Measurements from ENCODE around the gene ARFGEF2. TPM values are rescaled to one million over a fixed set of nuclear protein-coding genes. Genes with fewer than 3 reads are reported as not detected.
"Not testable (repeated sequence)": the region's sequence is repeated elsewhere in the genome, so short reads cannot be mapped to it uniquely, and the experiment has no call there.

Gene ARFGEF2
- total RNA-seq, 1 donor from 2014 or later, result 24.3 TPM

DNA sequence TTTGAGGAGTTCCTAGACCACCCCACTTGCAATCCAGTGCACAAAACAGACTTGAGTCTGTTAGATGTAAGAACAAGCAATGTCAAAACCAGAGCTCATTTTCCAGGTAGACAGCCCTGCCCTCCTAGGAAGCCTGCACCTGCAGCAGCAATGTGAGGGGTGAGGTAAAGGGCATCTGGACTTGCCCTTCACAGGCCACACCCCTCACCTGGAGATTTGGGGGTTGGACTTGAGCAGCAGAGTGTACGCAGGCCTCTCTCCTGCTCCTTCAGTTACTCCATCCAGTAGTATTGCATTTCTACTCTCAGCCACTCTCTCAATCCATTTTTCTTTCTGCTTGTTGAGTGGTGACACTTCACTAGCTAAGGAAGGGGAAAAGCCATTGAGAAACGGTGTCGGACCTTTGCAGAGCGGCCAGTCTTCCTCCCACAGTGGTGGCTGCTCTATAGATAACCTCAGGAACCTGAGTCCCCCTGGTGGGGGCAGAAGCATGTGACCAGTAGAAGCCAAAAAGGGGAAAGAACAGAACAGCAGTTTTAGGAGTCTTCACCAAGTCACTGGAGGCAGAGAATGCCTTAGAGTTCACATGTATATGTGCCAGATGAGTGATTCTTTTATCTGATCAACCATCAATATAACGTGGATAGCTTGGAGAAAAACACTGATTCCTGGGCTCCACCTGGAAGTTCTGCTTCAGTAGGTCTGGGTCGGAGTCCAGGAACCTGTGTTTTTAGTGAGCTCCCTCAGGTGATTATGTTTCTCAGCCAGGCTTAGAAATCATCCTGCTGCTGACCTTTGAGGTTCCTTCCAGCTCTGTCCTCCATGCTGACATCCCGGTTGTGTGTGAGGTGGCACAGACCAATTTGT, 28.0 kb downstream of the ARFGEF2 start:
- ATAC-seq (no peak), DNase-seq (ENCODE audit: low spot score) (no peak)

DNA sequence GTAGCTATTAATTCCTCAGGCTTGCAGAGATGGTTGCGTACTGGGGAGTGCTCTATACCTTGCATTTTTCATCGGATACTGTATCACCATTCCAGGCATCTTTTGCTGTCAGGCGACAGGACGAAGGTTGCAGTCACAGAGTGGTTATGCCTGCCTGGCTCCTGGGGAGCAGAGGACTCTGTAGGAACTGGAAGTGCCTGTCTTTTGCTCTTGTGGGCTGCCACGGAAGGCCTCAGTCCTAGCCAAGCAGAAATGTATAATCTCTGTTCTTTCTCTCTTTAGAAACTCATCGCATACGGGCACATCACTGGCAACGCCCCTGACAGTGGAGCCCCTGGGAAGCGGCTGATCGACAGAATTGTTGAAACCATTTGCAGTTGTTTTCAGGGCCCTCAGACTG, 29.5 kb downstream of the ARFGEF2 start:
- ATAC-seq, result no peak
- DNase-seq (ENCODE audit: low spot score), result no peak

DNA sequence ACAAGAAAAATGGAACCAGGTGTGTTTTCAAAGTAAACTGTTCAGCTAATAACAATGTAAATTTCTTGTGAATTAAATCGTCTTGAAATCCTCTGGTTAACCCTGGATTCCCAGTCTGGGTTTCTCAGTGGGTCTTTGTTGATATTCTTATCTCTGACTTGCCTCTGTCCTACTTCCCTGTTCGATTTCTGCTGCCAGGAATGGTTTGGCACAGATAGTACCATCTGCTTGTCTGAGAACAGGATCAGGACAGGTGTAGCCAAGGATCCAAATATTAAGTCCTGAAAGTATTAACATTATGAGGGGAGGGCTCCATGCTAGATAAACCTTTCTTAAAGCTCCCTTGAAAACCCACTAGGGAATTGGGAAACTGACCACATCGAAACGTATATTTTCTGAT, 30.1 kb downstream of the ARFGEF2 start:
- ATAC-seq (peak; percentile 69), DNase-seq (ENCODE audit: low spot score) (no peak)

DNA sequence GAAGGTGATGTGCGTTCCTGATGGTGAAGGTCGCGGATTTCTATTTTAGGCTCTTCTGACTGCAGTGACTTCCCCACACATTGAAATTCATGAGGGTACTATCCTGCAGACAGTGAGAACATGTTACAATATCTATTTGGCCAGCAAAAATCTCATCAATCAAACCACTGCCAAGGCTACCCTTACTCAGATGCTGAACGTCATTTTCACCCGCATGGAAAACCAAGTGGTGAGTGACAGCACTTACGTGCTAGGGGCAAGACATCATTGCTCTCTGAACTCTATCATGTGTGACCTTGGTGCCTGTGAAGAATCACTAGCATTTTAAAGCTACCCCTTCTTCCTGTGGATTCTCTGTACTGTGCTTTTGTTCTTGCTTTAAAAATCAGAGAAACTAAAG, 31.1 kb downstream of the ARFGEF2 start:
- ATAC-seq, result no peak
- no peak for DNase-seq (ENCODE audit: low spot score)

DNA sequence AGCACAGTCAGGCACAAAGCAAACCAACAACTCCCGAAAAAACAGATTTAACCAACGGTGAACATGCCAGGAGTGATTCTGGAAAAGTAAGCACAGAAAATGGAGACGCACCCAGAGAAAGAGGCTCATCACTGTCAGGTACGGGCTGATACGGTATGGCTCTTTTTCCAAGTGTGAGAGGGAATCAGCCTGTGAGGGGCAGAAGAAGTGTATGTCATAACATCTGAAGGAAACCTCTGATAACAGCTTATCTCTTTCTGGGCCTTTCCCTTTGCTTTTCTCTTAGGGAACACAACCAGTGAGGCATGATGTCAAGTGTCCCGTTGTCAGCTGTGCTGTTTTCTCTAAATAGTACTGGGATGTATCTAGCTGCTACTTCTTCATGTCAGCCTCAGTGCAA, 32.1 kb downstream of the ARFGEF2 start:
- ATAC-seq (no peak), DNase-seq (ENCODE audit: low spot score) (no peak)

DNA sequence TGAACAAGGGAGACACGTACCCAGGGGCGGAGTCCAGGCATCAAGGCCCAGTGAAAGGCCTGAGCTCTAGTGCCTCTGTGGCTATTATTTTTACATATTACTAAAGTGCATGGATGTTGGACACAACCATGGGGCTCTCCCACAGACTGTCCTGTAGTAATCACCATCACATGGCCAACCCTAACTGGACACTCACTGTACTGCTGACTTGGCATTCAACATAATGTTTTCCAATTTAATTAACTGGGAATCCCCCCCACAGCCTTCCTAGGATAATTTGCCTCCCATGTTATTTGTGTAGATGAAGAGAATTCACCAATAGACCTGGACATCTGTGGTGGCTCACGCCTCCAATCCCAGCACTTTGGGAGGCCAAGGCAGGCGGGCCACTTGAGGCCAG, 34.5 kb downstream of the ARFGEF2 start:
- no peak for DNase-seq (ENCODE audit: low spot score)
- ATAC-seq, result no peak

DNA sequence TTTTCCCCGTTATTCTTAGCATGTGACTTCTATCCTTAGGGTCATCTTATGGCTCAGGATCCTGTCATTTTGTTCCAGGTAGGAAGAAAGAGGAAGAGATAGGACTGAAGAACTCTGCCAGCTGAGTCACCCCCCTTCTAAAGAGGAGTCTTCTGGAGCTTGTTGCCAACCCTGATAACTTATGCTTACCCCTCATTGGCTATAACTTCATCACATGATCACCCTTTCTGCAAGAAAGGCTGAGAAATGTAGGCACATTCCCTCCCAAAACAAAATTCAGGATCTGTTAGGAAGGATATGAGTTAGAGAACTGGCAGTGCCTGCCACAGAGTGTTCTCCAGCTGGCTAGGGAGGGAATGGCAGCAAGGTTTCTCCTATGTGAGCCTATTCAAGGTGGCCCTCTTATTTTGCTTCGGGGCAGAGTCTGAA, 35.6 kb downstream of the ARFGEF2 start:
- ATAC-seq (no peak), DNase-seq (ENCODE audit: low spot score) (no peak)

DNA sequence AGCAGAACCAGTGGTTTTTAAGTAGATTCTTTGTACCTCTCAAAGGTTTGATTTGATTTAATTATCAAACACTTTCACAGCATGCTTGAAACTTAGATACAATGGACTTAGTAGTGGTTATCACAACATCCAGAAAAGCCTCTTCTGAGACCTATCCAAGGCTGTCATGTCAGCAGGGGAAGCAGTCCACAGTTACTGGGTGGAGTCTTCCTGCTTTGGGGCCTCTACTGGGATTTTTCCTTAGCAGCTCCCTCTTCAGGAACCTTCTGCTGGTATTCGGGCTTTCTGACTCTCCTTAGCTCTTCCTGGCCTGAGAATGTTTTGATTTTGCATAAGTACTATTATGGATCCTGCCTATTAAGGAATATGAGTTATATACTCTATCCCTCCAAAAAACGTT, 36.0 kb downstream of the ARFGEF2 start:
- ATAC-seq, result peak; percentile 43
- DNase-seq (ENCODE audit: low spot score), result no peak

DNA sequence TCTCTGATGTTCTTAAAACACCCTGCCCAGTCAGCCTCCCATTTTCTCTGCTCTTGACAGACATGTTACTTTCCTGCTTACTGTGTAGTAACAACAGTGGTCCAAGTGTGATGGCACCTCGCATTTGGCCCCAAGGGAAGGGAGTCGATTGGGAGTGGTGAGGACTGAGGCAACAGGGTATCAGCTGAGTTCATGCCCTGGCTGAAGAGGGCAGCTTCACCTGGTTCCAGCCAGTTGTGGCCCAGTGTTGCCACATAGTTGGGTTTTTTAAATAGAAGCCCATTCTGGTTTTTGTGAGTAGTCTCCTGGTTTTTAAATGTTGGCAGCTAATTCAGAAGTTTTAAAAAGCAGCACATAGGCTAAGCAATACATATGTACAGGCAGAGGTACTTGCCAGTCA, 37.2 kb downstream of the ARFGEF2 start:
- ATAC-seq, result no peak
- no peak for DNase-seq (ENCODE audit: low spot score)

DNA sequence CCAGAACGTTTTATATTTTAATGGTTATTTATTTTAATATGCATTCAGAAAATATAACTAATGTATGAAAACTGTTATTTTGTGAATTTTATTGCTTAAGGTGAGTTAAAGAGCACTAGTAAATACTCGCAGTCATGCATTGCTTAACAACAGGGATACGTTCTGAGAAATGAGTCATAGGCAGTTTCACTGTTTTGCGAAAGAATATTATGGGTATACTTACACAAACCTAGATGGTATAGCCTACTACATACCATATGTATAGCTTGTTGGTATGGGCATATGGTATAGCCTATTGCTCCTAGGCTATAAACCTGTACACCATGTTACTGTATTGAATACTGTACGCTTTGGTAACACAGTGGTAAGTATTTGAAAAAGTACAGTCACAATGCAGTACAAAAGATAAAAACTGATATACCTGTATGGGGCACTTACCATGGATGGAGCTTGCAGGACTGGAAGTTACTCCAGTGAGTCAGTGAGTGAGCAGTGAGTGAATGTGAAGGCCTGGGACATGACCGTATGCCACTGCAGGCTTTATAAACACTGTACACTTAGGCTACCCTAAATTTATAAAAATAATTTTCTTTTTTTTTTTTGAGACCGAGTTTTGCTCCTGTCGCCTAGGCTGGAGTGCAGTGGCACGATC, 38.5 kb downstream of the ARFGEF2 start:
- no peak for DNase-seq (ENCODE audit: low spot score)
- no peak for ATAC-seq

DNA sequence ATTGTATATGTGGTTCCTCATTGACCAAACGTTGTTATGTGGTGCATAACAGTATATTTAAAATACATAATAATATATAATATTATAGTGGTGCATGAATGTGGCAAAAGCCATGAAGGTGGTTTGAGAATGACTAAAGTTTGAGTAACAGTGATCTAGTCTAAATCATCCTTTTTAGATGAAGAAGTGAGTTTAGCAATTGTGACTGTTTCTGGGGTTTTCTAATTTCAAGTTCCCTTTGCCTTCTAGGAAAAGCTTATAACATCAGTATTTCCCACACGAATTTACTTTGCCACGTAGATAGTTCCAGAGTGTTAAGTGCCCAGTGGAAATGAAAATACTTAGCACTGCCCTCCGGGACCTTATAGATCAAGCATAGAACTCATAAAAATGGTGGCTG, 40.9 kb downstream of the ARFGEF2 start:
- ATAC-seq (no peak), DNase-seq (ENCODE audit: low spot score) (no peak)

DNA sequence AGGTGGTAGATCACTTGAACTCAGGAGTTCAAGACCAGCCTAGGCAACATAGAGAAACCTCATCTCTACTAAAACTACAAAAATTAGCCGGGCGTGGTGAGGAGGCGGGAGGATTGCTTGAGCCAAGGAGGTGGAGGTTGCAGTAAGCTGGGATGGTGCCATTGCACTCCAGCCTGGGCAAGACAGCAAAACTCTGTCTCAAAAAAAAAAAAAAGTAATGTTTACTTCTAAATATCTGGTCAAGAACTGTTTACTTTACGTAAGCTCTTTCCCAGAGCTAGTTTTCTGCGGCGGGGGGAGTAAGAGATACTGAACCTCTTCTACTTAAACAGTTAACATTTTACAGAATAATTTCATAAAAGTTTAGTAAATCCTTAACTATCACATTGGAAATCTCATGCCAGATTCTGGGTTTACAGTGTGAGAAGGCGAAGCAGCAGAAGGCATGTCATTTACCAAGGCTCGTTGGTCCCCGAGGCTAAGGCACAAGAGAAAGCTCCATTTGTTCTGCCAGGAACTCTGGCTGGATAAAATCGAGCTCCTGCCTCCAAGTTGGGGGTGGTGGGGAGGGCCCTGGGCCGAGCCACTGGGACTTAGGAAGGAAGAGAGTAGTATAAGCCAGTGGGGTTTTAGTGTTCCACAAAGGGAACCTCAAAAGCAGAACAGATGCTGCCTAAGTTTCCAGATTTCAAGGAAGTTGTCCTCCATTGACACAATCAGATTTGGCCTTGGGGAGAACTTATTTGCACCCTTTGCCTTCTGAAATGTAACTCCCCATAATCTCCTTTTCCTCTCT, 41.7 kb downstream of the ARFGEF2 start:
- ATAC-seq (peak; percentile 83), DNase-seq (ENCODE audit: low spot score) (no peak)

DNA sequence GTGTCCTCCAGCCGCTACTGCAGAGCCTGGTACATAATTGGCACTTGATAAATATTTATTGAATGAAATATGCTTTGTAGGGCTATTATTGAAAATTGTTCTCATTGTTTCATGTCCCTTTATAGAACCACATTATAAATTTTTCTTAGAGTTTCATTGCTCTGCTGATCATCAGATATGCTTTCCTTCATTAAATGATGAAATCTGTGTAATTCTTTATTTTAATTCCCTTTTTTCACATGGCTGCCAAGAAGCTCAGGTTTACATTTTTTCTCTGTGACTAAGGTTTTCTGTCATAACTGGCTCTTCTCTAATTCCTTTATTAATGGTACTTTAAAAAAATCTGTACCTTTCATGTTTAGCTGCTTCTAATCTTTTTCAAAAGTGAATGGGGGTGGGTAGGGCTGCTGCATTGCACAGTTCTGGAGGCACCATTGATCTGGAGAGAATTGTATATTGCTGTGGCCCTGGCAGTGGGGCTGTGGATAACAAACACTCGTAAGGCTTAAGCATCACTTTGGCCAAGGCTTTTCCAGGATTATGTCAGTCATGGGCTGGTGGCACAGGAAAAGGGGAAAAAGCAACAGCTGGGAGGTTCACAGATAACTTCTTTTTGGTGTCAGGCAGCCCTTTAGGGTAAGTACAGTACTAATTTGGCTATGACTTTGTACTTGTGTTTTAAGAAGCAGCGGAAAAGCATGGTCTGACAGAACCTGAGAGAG, 43.8 kb downstream of the ARFGEF2 start:
- no peak for ATAC-seq
- DNase-seq (ENCODE audit: low spot score), result no peak

DNA sequence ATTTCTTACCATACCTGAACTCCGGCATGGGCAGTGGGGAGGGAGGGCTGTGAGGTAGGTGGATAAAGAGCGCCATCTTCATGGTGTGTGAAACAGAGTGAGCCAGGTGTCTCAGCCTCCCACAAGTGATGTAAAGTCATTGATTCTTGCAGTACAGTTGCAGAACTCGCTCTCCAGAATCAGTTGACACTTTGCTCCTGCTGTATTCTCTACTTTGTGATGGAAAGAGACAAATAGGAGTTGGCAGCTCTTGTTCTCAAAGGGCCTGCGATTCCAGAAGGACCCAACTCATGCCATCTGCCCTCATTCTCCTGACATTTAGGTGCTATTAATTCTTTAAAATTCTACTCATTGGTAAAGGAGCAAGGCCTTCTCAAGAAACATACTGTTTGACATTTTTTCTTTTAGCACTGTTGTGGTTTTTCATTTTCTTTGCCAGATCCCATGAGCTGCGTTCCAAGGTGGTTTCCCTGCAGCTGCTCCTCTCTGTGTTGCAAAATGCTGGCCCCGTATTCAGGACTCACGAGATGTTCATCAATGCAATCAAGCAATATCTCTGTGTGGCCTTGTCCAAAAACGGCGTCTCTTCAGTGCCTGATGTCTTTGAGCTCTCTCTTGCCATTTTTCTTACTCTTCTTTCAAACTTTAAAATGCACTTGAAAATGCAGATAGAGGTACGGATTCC, 49.3 kb downstream of the ARFGEF2 start:
- ATAC-seq (no peak), DNase-seq (ENCODE audit: low spot score) (no peak)

DNA sequence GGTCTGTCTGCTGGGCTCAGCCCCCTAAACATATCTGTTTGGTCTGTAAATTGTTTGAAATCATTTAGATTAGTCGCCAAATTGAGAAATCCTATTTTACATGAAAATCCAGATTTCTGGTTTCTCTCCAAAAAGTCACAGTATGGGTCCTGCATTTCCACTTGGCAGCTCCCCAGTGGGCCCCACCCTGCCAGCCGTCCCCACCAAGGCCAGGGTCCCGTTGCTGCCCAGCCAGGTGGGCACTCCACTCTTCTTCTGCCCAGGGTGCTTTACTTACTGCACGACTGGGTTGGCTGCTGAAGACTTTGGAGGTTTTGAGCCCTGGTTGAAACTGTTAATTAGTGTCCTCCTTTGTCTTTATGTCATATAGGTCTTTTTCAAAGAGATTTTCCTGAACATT, 50.4 kb downstream of the ARFGEF2 start:
- no peak for ATAC-seq
- no peak for DNase-seq (ENCODE audit: low spot score)

DNA sequence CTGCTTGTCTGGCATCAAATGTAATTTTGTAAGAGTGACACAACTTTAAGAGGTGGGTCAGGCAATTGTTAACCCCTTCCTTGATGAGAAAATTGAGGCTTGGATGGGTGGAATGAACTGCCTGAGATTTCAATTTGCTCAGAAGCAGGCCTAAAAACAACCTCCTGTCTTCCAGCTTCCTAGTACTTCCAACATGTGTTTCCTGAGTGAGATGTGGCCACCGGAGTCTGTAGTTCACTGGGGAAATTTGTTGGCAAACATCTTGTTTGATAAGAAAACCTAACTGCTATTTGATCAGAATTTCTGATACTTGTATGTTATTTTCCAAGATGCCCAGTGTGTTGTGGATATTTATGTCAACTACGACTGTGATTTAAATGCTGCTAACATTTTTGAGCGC, 51.3 kb downstream of the ARFGEF2 start:
- ATAC-seq (no peak), DNase-seq (ENCODE audit: low spot score) (no peak)

DNA sequence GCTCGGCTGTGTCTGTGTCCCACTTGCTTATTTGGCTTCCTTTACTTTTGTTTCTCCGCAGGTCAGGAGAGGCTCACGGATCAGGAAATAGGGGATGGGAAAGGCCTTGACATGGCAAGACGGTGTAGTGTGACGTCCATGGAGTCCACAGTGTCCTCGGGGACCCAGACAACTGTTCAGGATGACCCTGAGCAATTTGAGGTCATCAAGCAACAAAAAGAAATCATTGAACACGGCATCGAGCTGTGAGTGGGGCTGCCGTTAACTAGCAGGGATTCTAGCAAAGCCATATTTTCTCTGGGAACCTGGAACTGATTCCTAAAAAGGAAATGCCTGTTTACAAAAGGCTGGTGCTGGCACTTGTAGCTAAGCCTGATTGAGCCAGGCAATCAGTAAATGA, 54.4 kb downstream of the ARFGEF2 start:
- no peak for DNase-seq (ENCODE audit: low spot score)
- ATAC-seq, result peak; percentile 26

DNA sequence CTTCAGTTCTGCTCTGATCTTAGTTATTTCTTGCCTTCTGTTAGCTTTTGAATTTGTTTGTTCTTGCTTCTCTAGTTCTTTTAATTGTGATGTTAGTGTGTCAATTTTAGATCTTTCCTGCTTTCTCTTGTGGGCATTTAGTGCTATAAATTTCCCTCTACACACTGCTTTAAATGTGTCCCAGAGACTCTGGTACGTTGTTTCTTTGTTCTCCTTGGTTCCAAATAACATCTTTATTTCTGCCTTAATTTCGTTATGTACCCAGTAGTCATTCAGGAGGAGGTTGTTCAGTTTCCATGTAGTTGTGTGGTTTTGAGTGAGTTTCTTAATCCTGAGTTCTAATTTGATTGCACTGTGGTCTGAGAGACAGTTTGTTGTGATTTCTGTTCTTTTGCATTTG, 58.5 kb downstream of the ARFGEF2 start:
- ATAC-seq, result not testable (repeated sequence)

DNA sequence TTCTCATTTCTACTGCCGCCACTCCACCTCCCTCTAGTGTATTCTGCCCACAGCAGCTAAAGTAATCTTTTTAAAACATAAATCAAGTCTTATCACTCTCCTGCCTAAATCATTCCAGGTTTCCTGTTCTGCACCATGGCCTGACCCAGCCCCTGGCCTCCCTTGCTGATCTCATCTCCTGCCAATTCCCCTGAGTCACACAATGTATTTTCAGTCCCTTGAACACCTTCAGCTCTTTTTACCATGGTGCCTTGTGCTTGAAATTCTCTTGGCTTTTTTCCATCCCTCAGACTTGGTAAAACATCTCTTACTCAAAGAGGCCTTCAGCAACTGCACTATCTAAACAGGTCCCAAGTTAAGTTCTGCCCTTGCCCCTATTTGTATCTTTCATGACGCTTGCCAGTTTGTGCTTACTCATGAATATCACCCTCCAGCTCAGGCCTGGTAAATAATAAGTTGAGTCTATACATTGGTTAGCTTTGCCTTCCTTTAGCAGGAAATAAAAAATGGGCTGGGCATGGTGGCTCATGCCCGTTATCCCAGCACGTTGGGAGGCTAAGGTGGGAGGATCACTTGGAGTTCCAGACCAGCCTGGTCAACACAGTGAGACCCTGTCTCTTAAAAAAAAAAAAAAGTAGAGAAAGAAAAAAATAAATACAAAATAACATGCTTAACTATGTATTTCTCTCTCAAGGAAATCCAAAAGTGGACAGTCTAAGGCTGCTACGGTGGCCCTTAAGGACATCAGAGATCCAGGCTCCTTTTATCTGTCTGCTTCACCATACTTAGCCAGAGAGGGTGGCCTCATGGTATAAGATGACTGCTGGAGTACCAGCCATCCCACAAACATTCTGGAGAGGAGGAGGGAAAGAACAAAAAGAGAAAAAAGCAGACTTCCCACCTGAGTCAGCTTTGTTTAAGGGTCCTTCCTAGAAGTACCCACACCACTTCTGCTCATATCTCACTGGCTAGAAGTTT, 62.2 kb downstream of the ARFGEF2 start:
- peak; percentile 58 for ATAC-seq
- DNase-seq (ENCODE audit: low spot score), result no peak

More for the DNA sequence above, 58.5 kb downstream of the ARFGEF2 start:
- not testable (repeated sequence) for DNase-seq (ENCODE audit: low spot score)
